Measurements from ENCODE around the gene TPP2.

TPP2 gene

DNA sequence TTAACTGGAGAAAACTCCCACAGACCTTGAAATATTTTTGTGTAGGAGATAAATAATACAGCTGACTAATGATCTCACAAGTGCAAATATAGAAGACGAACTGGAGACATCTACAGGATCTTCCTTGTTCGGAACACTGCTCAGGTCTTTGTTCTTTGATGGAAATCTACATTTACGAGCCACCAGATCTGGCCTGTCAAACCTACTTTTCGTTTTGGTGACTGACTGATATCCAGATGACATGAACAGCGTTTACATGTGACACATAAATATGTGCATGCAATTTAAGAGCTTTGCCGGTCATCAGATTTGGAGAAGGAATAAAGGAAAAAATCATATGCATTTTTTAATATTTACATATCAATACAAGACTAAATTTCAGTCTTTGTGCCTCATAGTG lies 24.5 kb upstream of the TPP2 start:
- TF ChIP-seq, protein P1, sequence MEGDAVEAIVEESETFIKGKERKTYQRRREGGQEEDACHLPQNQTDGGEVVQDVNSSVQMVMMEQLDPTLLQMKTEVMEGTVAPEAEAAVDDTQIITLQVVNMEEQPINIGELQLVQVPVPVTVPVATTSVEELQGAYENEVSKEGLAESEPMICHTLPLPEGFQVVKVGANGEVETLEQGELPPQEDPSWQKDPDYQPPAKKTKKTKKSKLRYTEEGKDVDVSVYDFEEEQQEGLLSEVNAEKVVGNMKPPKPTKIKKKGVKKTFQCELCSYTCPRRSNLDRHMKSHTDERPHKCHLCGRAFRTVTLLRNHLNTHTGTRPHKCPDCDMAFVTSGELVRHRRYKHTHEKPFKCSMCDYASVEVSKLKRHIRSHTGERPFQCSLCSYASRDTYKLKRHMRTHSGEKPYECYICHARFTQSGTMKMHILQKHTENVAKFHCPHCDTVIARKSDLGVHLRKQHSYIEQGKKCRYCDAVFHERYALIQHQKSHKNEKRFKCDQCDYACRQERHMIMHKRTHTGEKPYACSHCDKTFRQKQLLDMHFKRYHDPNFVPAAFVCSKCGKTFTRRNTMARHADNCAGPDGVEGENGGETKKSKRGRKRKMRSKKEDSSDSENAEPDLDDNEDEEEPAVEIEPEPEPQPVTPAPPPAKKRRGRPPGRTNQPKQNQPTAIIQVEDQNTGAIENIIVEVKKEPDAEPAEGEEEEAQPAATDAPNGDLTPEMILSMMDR (conservative IDR thresholded peaks at IDR 0.05; ENCODE audit: low read depth, low read length): no peak
- H3K4me3 ChIP-seq (ENCODE audit: low read length): no peak overlapping the region
- no peak for DNase-seq (ENCODE audit: low read depth)

GRCh38 chr13:102580552-102581169 lies 16.1 kb upstream of the TPP2 start:
- no peak overlapping the region for H3K4me3 ChIP-seq (ENCODE audit: low read length)
- no peak for DNase-seq (ENCODE audit: low read depth)
- TF ChIP-seq, protein P1 (conservative IDR thresholded peaks at IDR 0.05; ENCODE audit: low read depth, low read length): peak; percentile 79

DNA sequence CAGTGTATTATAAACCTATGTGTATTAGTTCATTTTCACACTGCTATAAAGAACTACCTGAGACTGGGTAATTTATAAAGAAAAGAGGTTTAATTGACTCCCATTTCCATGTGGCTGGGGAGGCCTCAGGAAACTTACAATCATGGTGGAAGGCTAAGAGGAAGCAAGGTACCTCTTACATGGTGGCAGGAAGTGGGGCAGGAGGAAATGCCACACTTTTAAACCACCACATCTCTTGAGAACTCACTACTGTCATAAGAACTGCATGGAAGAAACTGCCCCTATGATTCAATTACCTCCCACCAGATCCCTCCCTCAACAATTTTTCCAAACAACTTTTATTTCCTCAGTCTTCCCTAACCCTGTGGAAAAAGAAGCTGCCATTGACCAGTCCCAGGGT lies 14.5 kb upstream of the TPP2 start:
- no peak overlapping the region for H3K4me3 ChIP-seq (ENCODE audit: low read length)
- TF ChIP-seq, protein P1 (conservative IDR thresholded peaks at IDR 0.05; ENCODE audit: low read depth, low read length): no peak
- DNase-seq (ENCODE audit: low read depth): no peak

GRCh38 chr13:102584434-102584833 lies 12.4 kb upstream of the TPP2 start:
- no peak for DNase-seq (ENCODE audit: low read depth)
- TF ChIP-seq, protein P1 (conservative IDR thresholded peaks at IDR 0.05; ENCODE audit: low read depth, low read length): no peak
- H3K4me3 ChIP-seq (ENCODE audit: low read length): no peak overlapping the region

DNA sequence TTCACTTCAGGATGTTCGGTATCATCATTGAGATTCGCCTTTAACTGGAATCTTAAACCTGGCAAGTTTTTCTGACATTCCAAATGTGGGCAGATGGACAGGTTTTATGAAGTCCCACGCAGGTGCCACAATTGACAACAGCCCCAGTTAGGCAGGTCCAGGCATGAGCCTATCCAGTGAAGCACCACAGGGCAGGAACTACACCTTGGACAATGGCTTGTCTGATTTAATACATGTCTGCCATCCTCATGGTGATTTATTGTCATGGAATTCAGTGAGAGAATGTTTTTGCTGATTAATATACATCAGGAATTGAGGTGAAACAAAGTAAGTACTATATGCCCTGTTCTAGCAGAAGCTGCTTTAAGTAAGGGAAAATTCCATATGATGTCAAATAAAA lies 10.2 kb upstream of the TPP2 start:
- TF ChIP-seq, protein P1 (conservative IDR thresholded peaks at IDR 0.05; ENCODE audit: low read depth, low read length): no peak

GRCh38 chr13:102587916-102588315 lies 8.9 kb upstream of the TPP2 start:
- no peak for DNase-seq (ENCODE audit: low read depth)
- no peak overlapping the region for H3K4me3 ChIP-seq (ENCODE audit: low read length)
- TF ChIP-seq, protein P1 (conservative IDR thresholded peaks at IDR 0.05; ENCODE audit: low read depth, low read length): no peak

More for the DNA sequence above, 10.2 kb upstream of the TPP2 start:
- no peak overlapping the region for H3K4me3 ChIP-seq (ENCODE audit: low read length)
- DNase-seq (ENCODE audit: low read depth): no peak

DNA sequence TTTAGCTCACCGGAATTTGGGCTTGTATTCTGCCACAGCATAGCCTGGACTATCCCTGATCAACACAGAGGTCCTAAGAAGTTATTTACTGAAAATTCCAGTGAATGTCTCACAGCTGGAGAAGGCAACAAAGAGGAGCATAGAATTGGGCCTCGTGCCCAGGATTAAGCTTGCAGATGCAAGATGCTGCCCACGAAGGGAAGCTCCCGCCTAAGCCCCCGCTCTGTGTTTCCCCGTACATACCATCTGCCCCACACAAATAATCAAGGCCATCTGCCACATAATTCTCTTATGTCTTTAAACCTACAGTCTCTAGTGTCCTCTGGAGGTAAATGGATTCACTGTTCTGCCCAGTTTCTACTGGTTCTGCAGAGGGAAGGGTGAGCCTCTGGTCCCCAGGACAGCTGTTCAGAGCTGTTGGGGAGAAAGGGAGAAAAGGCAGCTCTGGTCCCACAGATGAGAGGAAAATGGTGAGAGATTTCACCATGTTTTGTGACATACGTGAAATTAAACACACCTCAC lies 7.4 kb upstream of the TPP2 start:
- DNase-seq (ENCODE audit: low read depth): no peak
- TF ChIP-seq, protein P1 (conservative IDR thresholded peaks at IDR 0.05; ENCODE audit: low read depth, low read length): no peak
- H3K4me3 ChIP-seq (ENCODE audit: low read length): no peak overlapping the region

Measured in retinal pigment epithelial cell (primary cell).